GM18502 (cell line): ENCODE measurements around the gene SPATA31E1.
"Not testable (repeated sequence)": the region's sequence is repeated elsewhere in the genome, so short reads cannot be mapped to it uniquely, and the experiment has no call there.

Experiments
- ATAC-seq: cut with Tn5 transposase; IDR thresholded peaks from one replicate; pipeline ENCODE4 v1.9.1; 2021; ENCODE audit warnings: mild to moderate bottlenecking; ENCODE audit not compliant: unreplicated experiment, poor library complexity

Gene SPATA31E1

GRCh38 chr9:87882627-87883026 is at the start of gene SPATA31E1:
TSS of gene SPATA31E1 (plus strand) at chr9:87882877. CDS start at chr9:87882892, 15 bp downstream.
- ATAC-seq, result no peak

GRCh38 chr9:87834357-87834756 is 48.3 kb upstream of the SPATA31E1 start:
- no peak for ATAC-seq

- ATAC-seq, result no peak
These were observed 46.1 kb upstream of the SPATA31E1 start for GRCh38 chr9:87836536-87836935.

- no peak for ATAC-seq
These were observed 45.5 kb upstream of the SPATA31E1 start for GRCh38 chr9:87836951-87837705.

- ATAC-seq, result no peak
These were observed 42.5 kb upstream of the SPATA31E1 start for GRCh38 chr9:87840134-87840533.

- no peak for ATAC-seq
These were observed 39.6 kb upstream of the SPATA31E1 start for GRCh38 chr9:87842878-87843585.

- no peak for ATAC-seq
These were observed 38.2 kb upstream of the SPATA31E1 start for GRCh38 chr9:87844506-87844905.

GRCh38 chr9:87847817-87848216 is 34.9 kb upstream of the SPATA31E1 start:
- not testable (repeated sequence) for ATAC-seq

- ATAC-seq, result no peak
These were observed 33.4 kb upstream of the SPATA31E1 start for GRCh38 chr9:87849144-87849758.

- no peak for ATAC-seq
These were observed 32.3 kb upstream of the SPATA31E1 start for GRCh38 chr9:87850391-87850790.

- ATAC-seq, result not testable (repeated sequence)
These were observed 31.5 kb upstream of the SPATA31E1 start for GRCh38 chr9:87851186-87851585.

GRCh38 chr9:87853302-87853701 is 29.4 kb upstream of the SPATA31E1 start:
- no peak for ATAC-seq

GRCh38 chr9:87853876-87854579 is 28.6 kb upstream of the SPATA31E1 start:
- no peak for ATAC-seq

- no peak for ATAC-seq
These were observed 28.1 kb upstream of the SPATA31E1 start for GRCh38 chr9:87854580-87854955.

- no peak for ATAC-seq
These were observed 27.6 kb upstream of the SPATA31E1 start for GRCh38 chr9:87855061-87855460.

- no peak for ATAC-seq
These were observed 25.3 kb upstream of the SPATA31E1 start for GRCh38 chr9:87857141-87857947.

- ATAC-seq, result no peak
These were observed 24.7 kb upstream of the SPATA31E1 start for GRCh38 chr9:87857948-87858335.

- ATAC-seq, result no peak
These were observed 23.5 kb upstream of the SPATA31E1 start for GRCh38 chr9:87859137-87859536.

- ATAC-seq, result no peak
These were observed 22.9 kb upstream of the SPATA31E1 start for GRCh38 chr9:87859786-87860185.

- ATAC-seq, result no peak
These were observed 21.3 kb upstream of the SPATA31E1 start for GRCh38 chr9:87861332-87861731.
